Measurements from ENCODE around the gene KCNIP1.

KCNIP1 gene
- 0 to 0.49 (median 0.08) reads per million in 18 experiments for total RNA-seq

GRCh38 chr5:170503990-170504596 is at the start of gene KCNIP1:
KCNIP1 (plus strand) TSS chr5:170504020.
- DNase-seq = peak in 1 of 2 donors; percentile 39

GRCh38 chr5:170463426-170463825 is 40.4 kb upstream of the KCNIP1 start:
- DNase-seq = no peak

GRCh38 chr5:170464280-170465127 is 39.3 kb upstream of the KCNIP1 start:
- DNase-seq = no peak

GRCh38 chr5:170466553-170466952 is 37.3 kb upstream of the KCNIP1 start:
- DNase-seq = no peak

DNA sequence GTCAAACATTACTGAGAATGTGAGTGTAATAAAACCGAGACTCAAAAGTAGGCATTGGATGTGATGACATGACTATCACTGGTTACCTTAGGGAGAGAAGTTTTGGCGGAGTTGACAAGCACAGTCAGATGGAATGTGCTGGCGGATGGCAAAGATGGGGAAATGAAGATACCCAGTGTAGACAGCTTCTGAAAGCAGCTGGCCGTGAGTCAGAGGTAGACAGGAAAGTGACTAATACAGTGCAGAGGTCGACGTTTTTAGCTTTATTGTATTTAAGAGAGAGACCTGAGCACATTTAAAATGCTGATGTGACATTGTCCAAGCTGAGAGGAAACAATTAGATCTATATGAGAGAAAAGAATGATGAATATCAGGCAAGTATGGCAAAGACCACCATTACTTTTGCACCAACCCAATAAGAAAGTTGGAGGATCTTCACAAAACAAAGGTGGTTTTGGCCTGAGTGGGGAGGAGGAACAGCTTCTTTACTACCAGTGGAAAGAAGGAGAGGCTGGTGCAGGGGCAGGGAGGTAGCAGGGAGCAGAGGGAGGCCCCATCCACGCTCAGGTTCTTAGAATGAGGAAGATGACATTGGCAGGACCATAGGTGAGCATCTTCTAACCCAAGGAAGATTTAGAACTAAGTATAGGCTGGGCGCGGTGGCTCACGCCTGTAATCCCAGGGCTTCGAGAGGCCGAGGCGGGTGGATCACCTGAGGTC is 36.7 kb upstream of the KCNIP1 start:
- peak; percentile 82 to 89 for DNase-seq

DNA sequence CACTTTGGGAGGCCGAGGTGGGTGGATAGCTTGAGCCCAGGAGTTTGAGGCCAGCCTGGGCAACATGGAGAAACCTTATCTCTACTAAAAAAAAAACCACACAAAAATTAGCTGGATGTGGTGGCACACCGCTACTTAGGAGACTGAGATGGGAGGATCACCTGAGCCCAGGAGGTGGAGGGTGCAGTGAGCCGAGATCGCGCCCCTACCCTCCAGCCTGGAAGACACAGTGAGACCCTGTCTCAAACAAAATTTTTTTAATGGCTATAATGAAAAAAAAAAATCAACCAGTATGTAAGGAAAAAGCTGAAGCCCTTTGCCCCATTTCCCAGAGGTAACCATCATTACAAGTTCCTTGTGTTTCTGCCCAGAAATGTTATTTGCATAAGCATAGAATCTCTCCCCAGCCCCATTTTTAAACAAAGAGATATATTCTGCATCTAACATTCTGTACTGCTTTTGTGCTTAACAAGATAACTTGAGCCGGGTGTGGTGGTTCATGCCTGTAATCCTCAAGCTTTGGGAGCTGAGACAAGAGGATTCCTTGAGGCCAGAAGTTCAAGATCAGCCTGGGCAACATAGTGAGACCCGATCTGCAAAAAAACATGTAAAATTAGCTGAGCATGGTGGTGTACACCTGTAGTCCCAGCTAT is 35.1 kb upstream of the KCNIP1 start:
- DNase-seq = no peak

- DNase-seq = no peak
These were observed 34.4 kb upstream of the KCNIP1 start for GRCh38 chr5:170469414-170469813.

DNA sequence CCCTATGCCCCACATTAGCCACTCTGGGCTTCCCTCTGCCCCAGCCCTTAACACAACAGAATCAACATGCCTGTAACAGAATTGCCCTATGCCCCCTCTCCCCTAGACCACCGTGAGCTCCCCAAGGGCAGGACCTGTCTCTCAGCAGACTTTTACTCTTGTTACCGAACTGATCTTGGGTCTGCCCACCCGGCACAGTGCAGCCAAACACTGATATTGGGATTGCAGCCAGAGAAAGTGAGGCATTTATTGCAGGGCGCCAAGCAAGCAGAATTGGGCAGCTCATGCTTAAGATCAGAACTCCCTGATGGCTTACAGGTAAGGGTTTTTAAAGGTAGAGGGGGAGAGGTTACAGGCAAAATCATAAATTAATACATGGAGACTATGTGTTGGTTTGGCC is 33.5 kb upstream of the KCNIP1 start:
- no peak for DNase-seq

DNA sequence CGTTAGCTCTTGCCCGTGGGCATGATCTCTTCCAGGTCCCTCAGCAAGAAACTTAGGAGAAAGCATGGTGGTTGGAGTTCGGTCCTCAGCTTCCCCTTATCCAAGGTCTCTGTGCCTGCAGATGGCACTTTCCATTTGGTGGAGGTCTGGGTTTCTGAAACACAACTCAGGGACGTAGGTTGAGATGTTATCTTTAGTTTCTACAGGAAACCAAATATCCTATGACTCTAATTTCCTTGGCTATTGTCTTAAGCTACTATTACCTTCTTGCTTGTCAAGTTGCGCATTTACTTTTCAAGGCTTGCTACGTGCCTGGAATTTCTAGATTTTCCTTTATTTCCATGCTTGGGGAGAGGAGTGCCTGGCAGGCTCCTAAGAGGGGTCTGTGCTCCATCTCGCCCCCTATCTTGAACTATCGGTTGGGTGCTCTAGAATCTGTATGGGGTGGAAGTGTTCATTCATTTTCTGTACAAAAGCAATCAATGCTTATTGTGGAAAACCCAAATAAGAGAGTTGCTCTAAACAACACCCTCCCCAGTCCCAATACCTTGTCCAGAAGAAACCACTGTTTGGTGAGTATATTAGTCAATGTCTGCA is 32.9 kb upstream of the KCNIP1 start:
- no peak for DNase-seq

DNA sequence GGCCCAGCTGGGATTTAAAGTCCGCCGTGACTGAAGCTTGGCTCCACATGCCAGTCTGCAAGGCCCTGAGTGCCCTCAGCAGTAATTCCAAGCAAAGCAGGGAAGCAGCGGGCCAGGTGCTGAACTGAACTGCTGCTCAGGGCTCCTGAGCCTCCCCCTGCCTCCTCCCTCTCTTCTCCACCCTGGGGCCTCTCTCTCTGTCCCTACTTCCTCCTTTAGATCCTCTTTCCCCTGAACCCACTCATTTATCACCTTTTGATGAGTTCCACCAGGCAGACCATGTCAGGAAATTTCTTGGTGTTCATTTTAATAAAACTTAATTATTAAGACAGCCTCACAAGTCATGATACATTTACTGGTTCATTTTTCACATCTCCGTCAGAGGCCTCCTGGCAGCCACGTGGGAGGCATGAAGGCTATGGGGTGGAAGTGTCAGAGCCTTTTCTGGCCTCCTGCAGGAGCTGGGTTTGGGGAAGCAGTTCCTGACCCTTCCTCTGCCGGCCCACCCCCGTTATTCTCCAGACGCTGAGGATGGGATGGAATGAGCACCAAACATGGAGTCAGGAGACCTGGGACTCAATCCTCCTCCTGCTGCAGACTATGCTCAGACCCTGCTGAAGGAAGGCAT is 32.2 kb upstream of the KCNIP1 start:
- peak in 1 of 2 donors; percentile 29 for DNase-seq

DNA sequence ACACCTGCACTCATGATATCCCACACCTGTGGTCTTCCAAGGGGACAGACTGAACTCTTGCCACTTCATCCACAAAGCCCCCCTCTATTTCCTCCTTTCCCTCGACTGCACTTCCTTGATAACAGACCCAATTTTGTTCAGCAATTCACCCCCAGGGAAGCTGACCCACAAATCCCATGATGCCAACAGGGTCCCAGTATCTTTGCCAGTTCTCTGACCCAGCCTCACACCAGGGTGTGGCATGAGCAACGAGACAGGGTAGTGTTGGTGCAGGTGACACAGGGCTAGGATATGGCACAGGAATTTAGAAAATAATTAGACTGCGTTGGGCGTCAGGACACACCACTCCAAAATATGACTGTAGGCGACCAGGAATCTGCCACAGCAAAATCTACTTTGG is 30.2 kb upstream of the KCNIP1 start:
- DNase-seq = no peak

- no peak for DNase-seq
These were observed 29.1 kb upstream of the KCNIP1 start for GRCh38 chr5:170474489-170475274.

GRCh38 chr5:170475294-170476000 is 28.4 kb upstream of the KCNIP1 start:
- peak in 1 of 2 donors; percentile 32 for DNase-seq

DNA sequence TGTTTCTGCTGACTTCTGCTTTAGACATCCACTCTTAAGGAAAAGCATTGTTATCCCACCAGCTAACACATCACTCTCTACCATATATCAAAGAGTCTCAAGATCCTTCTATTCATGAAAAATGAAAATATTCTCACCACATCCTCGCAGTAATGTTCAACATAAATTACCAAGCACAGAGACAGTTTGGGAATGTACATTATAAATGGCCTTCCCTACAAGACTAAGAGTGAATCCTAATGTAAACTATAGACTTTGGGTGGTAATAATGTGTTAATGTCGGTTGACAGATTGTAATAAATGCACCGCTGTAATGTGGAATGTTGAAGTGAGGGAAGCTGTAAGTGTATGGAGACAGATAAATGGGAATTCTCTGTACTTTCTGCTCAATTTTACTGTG is 27.1 kb upstream of the KCNIP1 start:
- no peak for DNase-seq

- DNase-seq = no peak
These were observed 25.9 kb upstream of the KCNIP1 start for GRCh38 chr5:170477906-170478305.

DNA sequence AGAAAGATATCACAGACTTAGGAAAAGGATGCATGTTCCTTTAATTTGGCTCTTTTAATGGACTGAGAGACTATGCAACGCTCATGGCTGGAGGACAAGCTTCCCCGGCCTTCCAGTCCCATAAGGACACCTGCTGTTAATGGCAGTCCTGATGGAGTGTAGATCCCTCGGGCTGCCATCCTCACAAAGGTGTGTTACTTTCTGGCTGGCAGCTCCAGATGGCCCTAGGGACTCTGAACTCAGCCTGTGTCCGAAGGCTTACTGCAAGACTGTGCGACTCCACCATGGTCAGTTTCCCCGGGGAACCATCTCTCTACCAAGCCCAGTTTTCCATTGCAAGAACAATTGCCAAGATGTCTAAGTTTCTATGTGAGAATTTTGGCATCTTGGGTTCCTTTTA is 25.5 kb upstream of the KCNIP1 start:
- no peak for DNase-seq

DNA sequence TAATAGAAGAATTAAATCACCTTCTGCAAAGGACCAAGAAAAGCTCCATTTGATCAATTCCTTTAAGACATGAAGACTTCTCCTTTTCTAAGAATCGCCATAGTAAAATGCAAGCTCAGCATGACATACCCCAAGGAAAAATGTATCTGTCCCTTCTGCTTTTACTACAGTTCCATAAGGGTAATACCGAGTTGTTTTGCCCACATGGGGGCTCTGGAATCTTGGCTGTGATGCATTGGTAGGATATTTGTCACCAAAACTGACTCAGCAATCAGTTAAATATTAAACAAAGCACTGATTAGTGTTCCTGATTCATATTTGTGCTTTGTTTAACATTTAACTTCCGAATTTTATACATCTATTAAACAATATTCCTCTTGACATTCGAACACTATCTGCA is 24.3 kb upstream of the KCNIP1 start:
- peak; percentile 35 to 45 for DNase-seq

- DNase-seq = no peak
These were observed 23.6 kb upstream of the KCNIP1 start for GRCh38 chr5:170480260-170480659.

DNA sequence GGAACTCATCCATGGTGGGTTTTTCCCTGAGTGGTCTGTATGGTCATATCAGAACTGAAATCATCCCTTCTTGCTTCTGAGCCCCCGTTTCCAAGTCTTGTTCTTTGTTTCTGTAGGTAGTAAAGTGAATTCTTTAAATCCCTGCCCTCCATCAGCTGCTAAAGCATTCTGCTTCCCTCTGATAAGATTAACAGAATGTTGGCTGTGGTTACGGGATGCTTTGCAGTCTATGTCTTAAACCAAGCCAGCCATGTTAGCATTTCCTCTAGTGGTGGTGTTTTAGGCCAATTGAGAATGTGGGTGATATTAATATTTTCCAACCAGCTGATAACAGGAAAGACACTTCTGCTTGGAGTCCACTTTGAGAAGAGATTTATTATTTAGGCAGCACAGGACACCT is 22.0 kb upstream of the KCNIP1 start:
- DNase-seq = no peak

- no peak for DNase-seq
These were observed 21.3 kb upstream of the KCNIP1 start for GRCh38 chr5:170482511-170482910.

Data from inflammatory macrophage (primary cell).